DND-41 (cell line): ENCODE data around the gene PSMD13.
"Not testable (repeated sequence)": the region's sequence is repeated elsewhere in the genome, so short reads cannot be mapped to it uniquely, and the experiment has no call there.

ENCODE experiments used
- CTCF ChIP-seq: IDR thresholded peaks from 2 replicates; pipeline ENCODE4 v1.5.1; 2012; ENCODE audit warnings: borderline replicate concordance, low read length, moderate library complexity, mild to moderate bottlenecking; ENCODE audit not compliant: poor library complexity, severe bottlenecking; ENCODE audit errors: extremely low read depth
- EZH2 ChIP-seq: IDR thresholded peaks from 3 replicates; pipeline ENCODE4 v1.6.1; 2012; ENCODE audit warnings: borderline replicate concordance, low read depth, mild to moderate bottlenecking, moderate library complexity, low read length, inconsistent platforms; ENCODE audit not compliant: severe bottlenecking

GRCh38 chr11:268716-269145 lies 32.0 kb downstream of the PSMD13 start:
- peak; percentile 48 for TF ChIP-seq CTCF
- not testable (repeated sequence) for TF ChIP-seq EZH2
